Measurements from ENCODE around the gene UBB.

- TF ChIP-seq CEBPB (IDR thresholded peaks at IDR 0.05) (no peak), EP300 (IDR thresholded peaks at IDR 0.05; ENCODE audit: borderline replicate concordance) (no peak), NFIC (IDR thresholded peaks at IDR 0.05) (no peak), MAX (IDR thresholded peaks at IDR 0.05) (no peak), RAD21 (IDR thresholded peaks at IDR 0.05; ENCODE audit: low read depth) (no peak)
- TF ChIP-seq, protein P1, sequence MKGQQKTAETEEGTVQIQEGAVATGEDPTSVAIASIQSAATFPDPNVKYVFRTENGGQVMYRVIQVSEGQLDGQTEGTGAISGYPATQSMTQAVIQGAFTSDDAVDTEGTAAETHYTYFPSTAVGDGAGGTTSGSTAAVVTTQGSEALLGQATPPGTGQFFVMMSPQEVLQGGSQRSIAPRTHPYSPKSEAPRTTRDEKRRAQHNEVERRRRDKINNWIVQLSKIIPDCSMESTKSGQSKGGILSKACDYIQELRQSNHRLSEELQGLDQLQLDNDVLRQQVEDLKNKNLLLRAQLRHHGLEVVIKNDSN (IDR thresholded peaks at IDR 0.05), result no peak
- TF ChIP-seq, protein P2, sequence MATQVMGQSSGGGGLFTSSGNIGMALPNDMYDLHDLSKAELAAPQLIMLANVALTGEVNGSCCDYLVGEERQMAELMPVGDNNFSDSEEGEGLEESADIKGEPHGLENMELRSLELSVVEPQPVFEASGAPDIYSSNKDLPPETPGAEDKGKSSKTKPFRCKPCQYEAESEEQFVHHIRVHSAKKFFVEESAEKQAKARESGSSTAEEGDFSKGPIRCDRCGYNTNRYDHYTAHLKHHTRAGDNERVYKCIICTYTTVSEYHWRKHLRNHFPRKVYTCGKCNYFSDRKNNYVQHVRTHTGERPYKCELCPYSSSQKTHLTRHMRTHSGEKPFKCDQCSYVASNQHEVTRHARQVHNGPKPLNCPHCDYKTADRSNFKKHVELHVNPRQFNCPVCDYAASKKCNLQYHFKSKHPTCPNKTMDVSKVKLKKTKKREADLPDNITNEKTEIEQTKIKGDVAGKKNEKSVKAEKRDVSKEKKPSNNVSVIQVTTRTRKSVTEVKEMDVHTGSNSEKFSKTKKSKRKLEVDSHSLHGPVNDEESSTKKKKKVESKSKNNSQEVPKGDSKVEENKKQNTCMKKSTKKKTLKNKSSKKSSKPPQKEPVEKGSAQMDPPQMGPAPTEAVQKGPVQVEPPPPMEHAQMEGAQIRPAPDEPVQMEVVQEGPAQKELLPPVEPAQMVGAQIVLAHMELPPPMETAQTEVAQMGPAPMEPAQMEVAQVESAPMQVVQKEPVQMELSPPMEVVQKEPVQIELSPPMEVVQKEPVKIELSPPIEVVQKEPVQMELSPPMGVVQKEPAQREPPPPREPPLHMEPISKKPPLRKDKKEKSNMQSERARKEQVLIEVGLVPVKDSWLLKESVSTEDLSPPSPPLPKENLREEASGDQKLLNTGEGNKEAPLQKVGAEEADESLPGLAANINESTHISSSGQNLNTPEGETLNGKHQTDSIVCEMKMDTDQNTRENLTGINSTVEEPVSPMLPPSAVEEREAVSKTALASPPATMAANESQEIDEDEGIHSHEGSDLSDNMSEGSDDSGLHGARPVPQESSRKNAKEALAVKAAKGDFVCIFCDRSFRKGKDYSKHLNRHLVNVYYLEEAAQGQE (IDR thresholded peaks at IDR 0.05; ENCODE audit: low read depth), result no peak
These were observed 26.1 kb downstream of the UBB start for GRCh38 chr17:16406742-16407674.

Measured in Ishikawa (cell line).